ENCODE measurements around the gene CYTH4.

DNA sequence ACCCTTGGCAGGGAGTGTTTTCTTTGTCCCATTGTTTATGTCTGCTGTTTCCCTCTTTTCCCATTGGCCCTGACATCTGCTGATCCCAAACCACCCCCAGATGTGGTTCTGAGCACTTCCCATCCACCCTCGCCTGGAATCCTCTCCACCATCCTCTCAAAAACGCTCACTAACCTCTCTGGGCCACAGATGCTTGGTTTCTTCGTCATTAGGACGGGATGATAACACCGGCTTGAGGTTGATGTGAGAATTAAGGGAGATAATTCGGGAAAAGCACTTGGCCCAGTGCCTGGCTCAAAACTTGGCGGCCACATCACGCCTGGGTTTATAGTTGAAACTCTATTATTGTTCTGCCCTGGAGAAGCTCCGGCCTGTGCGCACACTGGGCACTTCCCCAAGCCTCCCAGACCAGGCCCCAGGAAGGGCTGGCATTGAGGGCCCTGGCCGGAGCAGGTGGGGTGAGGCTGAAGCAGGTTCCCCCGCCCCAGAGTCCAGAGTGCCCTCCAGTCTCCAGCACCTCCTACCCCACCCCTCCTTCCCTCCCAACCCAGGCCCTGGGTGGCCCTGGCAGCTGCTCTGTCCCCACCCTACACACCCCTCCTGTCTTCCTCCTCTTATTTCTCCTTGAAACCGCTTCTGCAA, 63.7 kb downstream of the CYTH4 start:
- no peak for TF ChIP-seq ZNF660 (CRISPR knock-in tag; IDR thresholded peaks at IDR 0.05; ENCODE audit: borderline replicate concordance, low read depth)
- no peak for TF ChIP-seq U2AF2 (IDR thresholded peaks at IDR 0.05; ENCODE audit: low read depth, low read length)
- no peak for TF ChIP-seq ZNF614 (CRISPR knock-in tag; IDR thresholded peaks at IDR 0.05; ENCODE audit: borderline replicate concordance)
- TF ChIP-seq, protein P1, sequence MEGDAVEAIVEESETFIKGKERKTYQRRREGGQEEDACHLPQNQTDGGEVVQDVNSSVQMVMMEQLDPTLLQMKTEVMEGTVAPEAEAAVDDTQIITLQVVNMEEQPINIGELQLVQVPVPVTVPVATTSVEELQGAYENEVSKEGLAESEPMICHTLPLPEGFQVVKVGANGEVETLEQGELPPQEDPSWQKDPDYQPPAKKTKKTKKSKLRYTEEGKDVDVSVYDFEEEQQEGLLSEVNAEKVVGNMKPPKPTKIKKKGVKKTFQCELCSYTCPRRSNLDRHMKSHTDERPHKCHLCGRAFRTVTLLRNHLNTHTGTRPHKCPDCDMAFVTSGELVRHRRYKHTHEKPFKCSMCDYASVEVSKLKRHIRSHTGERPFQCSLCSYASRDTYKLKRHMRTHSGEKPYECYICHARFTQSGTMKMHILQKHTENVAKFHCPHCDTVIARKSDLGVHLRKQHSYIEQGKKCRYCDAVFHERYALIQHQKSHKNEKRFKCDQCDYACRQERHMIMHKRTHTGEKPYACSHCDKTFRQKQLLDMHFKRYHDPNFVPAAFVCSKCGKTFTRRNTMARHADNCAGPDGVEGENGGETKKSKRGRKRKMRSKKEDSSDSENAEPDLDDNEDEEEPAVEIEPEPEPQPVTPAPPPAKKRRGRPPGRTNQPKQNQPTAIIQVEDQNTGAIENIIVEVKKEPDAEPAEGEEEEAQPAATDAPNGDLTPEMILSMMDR (CRISPR knock-in tag; IDR thresholded peaks at IDR 0.05), result no peak
- TF ChIP-seq JUNB (CRISPR knock-in tag; IDR thresholded peaks at IDR 0.05; ENCODE audit: borderline replicate concordance), result no peak
- TF ChIP-seq, protein P2, sequence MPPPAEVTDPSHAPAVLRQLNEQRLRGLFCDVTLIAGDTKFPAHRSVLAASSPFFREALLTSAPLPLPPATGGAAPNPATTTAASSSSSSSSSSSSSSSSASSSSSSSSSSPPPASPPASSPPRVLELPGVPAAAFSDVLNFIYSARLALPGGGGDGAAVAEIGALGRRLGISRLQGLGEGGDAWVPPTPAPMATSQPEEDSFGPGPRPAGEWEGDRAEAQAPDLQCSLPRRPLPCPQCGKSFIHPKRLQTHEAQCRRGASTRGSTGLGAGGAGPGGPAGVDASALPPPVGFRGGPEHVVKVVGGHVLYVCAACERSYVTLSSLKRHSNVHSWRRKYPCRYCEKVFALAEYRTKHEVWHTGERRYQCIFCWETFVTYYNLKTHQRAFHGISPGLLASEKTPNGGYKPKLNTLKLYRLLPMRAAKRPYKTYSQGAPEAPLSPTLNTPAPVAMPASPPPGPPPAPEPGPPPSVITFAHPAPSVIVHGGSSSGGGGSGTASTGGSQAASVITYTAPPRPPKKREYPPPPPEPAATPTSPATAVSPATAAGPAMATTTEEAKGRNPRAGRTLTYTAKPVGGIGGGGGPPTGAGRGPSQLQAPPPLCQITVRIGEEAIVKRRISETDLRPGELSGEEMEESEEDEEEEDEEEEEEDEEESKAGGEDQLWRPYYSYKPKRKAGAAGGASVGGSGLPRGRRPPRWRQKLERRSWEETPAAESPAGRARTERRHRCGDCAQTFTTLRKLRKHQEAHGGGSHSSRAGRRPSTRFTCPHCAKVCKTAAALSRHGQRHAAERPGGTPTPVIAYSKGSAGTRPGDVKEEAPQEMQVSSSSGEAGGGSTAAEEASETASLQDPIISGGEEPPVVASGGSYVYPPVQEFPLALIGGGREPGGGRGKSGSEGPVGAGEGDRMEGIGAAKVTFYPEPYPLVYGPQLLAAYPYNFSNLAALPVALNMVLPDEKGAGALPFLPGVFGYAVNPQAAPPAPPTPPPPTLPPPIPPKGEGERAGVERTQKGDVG (CRISPR knock-in tag; IDR thresholded peaks at IDR 0.05; ENCODE audit: borderline replicate concordance), result no peak
